ENCODE data around the gene MRM3. TPM values are rescaled to one million over a fixed set of nuclear protein-coding genes. Genes with fewer than 3 reads are reported as not detected.
"Not testable (repeated sequence)": the region's sequence is repeated elsewhere in the genome, so short reads cannot be mapped to it uniquely, and the experiment has no call there.

MRM3 gene
- total RNA-seq, 4 donors from 2014 or later, result 17.4 to 25.9 (median 23.9) TPM

DNA sequence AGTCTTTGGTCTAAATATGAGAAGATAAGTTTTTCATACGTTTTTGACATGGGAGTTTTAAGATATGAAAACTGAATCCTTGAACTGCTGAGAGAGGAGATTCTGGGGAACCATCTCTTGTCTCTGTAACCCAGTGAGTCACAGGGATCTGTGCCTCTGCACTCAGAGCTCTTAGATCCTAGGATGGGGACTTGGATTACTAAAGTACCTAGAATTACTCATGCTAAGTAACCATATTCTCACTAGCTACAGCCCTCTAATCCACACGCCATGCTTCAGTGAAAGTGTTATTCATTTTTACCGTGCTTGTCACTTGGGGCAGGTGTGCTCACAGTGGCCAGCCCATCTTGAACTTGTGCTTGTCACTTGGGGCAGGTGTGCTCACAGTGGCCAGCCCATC lies 2.0 kb downstream of the MRM3 start:
- H3K9me3 ChIP-seq, result no peaks in the 10 kb centered on the region
- intact Hi-C loops (cut with DNase I), result no loop called here
- no peak overlapping the region for H3K27ac ChIP-seq (replicated peaks in 1 of 4)
- DNase-seq (ENCODE audit: extremely low spot score), result no peak
- H3K27me3 ChIP-seq, result no peaks in the 10 kb centered on the region
- H3K36me3 ChIP-seq, result peaks cover 17 to 40% (median 30%) of the 10 kb centered on the region in 4 donors
- TF ChIP-seq, protein P1, sequence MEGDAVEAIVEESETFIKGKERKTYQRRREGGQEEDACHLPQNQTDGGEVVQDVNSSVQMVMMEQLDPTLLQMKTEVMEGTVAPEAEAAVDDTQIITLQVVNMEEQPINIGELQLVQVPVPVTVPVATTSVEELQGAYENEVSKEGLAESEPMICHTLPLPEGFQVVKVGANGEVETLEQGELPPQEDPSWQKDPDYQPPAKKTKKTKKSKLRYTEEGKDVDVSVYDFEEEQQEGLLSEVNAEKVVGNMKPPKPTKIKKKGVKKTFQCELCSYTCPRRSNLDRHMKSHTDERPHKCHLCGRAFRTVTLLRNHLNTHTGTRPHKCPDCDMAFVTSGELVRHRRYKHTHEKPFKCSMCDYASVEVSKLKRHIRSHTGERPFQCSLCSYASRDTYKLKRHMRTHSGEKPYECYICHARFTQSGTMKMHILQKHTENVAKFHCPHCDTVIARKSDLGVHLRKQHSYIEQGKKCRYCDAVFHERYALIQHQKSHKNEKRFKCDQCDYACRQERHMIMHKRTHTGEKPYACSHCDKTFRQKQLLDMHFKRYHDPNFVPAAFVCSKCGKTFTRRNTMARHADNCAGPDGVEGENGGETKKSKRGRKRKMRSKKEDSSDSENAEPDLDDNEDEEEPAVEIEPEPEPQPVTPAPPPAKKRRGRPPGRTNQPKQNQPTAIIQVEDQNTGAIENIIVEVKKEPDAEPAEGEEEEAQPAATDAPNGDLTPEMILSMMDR (IDR thresholded peaks at IDR 0.05), result no peak
- TF ChIP-seq POLR2AphosphoS5 (IDR thresholded peaks at IDR 0.05), result no peak
- TF ChIP-seq POLR2A (IDR thresholded peaks at IDR 0.05; ENCODE audit: low read depth), result no peak
- no peak for TF ChIP-seq EP300 (IDR thresholded peaks at IDR 0.05)
- peaks cover 22 to 37% (median 32%) of the 10 kb centered on the region in 4 donors for H3K4me1 ChIP-seq
- no peak overlapping the region for H3K4me3 ChIP-seq
- whole genome bisulfite sequencing, result 71% methylated on average over 3 of the region's 3 CpGs

DNA sequence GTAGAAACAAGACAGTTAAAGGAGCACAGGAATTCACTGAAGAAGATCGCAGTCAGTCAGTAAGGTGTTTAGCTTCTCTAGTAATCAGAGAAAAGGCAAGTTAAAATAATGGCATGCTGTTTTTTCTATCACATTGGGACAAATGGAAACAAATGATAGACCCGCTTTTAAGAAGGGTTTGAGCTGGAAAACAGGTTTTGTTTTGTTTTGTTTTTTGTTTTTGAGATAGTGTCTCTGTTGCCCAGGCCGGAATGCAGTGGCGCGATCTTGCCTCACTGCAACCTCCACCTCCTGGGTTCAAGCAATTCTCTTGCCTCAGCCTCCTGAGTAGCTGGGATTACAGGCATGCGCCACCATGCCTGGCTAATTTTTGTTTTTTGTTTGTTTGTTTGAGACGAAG lies 3.7 kb downstream of the MRM3 start:
- H3K27ac ChIP-seq (replicated peaks in 1 of 4); H3K4me3 ChIP-seq; DNase-seq (ENCODE audit: extremely low spot score); intact Hi-C loops (cut with DNase I); H3K9me3 ChIP-seq; H3K27me3 ChIP-seq: not testable (repeated sequence)
- 96% methylated on average over 7 of the region's 7 CpGs for WGBS
- peaks cover 21 to 53% (median 42%) of the 10 kb centered on the region in 4 donors for H3K36me3 ChIP-seq
- H3K4me1 ChIP-seq, result peaks cover 22 to 45% (median 40%) of the 10 kb centered on the region in 4 donors

DNA sequence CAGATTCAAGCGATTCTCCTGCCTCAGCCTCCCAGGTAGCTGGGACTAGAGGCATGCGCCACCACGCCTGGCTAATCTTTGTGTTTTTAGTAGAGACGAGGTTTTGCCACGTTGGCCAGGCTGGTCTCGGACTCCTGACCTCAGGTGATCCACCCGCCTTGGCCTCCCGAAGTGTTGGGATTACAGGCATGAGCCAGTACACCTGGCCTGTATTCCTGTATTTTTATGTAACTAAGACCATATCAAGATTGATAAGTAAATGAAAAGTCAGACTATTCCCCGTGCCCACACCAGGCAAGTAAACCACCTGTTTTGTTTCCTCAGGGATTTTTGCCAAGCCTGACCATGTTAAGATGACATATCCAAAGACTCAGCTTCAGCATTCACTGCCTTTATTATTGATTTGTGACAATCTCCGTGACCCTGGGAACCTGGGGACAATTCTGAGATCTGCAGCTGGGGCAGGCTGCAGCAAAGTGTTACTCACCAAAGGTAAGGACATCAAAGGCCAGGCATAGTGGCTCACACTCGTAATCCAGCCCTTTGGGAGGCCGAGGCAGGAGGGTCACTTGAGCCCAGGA lies 5.6 kb downstream of the MRM3 start:
- no peaks in the 10 kb centered on the region for H3K9me3 ChIP-seq
- TF ChIP-seq, protein P1 (IDR thresholded peaks at IDR 0.05), result no peak
- TF ChIP-seq POLR2AphosphoS5 (IDR thresholded peaks at IDR 0.05), result no peak
- TF ChIP-seq POLR2A (IDR thresholded peaks at IDR 0.05; ENCODE audit: low read depth), result no peak
- no peak for TF ChIP-seq EP300 (IDR thresholded peaks at IDR 0.05)
- no peaks in the 10 kb centered on the region for H3K27me3 ChIP-seq
- H3K27ac ChIP-seq (replicated peaks in 1 of 4), result no peak overlapping the region
- H3K4me3 ChIP-seq, result no peak overlapping the region
- peaks cover 21 to 72% (median 57%) of the 10 kb centered on the region in 4 donors for H3K36me3 ChIP-seq
- intact Hi-C loops (cut with DNase I), result no loop called here
- 89% methylated on average over 12 of the region's 12 CpGs for WGBS
- no peak for DNase-seq (ENCODE audit: extremely low spot score)
- peaks cover 17 to 51% (median 39%) of the 10 kb centered on the region in 4 donors for H3K4me1 ChIP-seq

DNA sequence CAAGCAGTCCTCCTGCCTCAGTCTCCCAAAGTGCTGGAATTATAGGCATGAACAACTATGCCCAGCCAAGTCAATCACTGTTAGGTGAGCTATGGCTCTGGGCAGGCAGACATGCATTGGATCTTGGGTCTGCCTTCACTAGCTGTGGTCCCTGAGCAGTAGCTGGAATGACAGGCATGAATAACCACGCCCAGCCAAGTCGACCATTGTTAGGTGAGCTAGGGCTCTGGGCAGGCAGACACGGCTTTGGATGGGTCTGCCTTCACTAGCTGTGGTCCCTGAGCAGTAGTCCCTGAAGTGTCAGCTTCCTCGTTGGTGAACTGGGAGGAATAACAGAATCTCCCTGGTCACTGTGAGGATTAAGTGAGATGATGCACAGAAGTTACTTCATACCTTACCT lies 6.4 kb downstream of the MRM3 start:
- DNase-seq (ENCODE audit: extremely low spot score), result no peak
- H3K36me3 ChIP-seq, result peaks cover 21 to 75% (median 61%) of the 10 kb centered on the region in 4 donors

DNA sequence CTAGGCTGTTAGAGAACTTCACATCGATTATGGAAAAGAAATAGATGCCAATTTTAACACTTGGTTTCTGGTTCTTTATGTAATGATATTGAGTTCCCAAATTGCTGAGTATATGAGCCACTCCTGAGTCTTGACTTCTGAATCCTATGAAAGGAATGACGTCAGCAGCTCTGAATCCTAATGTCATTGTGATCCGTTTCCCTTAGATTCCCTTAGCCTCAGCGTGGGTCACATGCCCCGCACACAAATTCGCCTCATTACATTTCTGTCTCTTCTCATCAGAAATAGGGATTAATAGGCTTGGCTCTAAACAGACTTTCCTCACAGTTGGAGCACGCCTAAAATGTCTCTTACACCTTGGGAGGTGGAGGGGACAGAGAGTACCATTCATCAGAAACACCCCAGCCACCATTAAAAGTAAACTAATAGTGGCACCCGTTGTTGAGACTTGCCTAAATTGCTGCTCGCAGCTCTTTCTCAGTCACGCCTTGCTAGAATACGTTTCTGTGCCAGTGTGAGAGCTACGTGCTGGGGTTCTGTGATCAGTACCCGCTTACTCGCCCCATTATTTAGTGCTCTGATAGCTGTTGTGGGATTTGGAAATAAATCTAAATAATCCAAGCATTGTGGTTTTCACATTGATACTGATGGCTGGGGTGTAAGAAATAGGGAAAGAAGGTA lies 7.1 kb downstream of the MRM3 start:
- Histone ChIP-seq H3K36me3 (peaks cover 21 to 69% (median 56%) of the 10 kb centered on the region in 4 donors), H3K9me3 (no peaks in the 10 kb centered on the region), H3K27me3 (no peaks in the 10 kb centered on the region), H3K4me1 (peaks cover 2 to 47% (median 33%) of the 10 kb centered on the region in 4 donors), H3K4me3 (no peak overlapping the region), H3K27ac (replicated peaks in 1 of 4) (peak overlapping the region; percentile 38 to 61 (median 57))
- DNase-seq (ENCODE audit: extremely low spot score), result no peak
- WGBS, result 86% methylated on average over 14 of the region's 14 CpGs
- TF ChIP-seq EP300 (IDR thresholded peaks at IDR 0.05) (no peak), POLR2AphosphoS5 (IDR thresholded peaks at IDR 0.05) (no peak), POLR2A (IDR thresholded peaks at IDR 0.05; ENCODE audit: low read depth) (no peak)
- TF ChIP-seq, protein P1 (IDR thresholded peaks at IDR 0.05), result no peak
- intact Hi-C loops (cut with DNase I), result no loop called here

More for the DNA sequence above, 6.4 kb downstream of the MRM3 start:
- whole genome bisulfite sequencing, result 100% methylated on average over 1 of the region's 4 CpGs
- Histone ChIP-seq H3K27me3 (no peaks in the 10 kb centered on the region), H3K4me3 (no peak overlapping the region), H3K9me3 (no peaks in the 10 kb centered on the region), H3K27ac (replicated peaks in 1 of 4) (no peak overlapping the region), H3K4me1 (peaks cover 9 to 47% (median 33%) of the 10 kb centered on the region in 4 donors)
- intact Hi-C loops (cut with DNase I), result no loop called here
- no peak for TF ChIP-seq POLR2AphosphoS5 (IDR thresholded peaks at IDR 0.05)
- TF ChIP-seq EP300 (IDR thresholded peaks at IDR 0.05), result no peak
- TF ChIP-seq, protein P1 (IDR thresholded peaks at IDR 0.05), result no peak
- TF ChIP-seq POLR2A (IDR thresholded peaks at IDR 0.05; ENCODE audit: low read depth), result no peak

Measured in esophagus muscularis mucosa (tissue), 4 donors.